ENCODE results near the gene DOK4.
"Not testable (repeated sequence)": the region's sequence is repeated elsewhere in the genome, so short reads cannot be mapped to it uniquely, and the experiment has no call there.

Gene DOK4

DNA sequence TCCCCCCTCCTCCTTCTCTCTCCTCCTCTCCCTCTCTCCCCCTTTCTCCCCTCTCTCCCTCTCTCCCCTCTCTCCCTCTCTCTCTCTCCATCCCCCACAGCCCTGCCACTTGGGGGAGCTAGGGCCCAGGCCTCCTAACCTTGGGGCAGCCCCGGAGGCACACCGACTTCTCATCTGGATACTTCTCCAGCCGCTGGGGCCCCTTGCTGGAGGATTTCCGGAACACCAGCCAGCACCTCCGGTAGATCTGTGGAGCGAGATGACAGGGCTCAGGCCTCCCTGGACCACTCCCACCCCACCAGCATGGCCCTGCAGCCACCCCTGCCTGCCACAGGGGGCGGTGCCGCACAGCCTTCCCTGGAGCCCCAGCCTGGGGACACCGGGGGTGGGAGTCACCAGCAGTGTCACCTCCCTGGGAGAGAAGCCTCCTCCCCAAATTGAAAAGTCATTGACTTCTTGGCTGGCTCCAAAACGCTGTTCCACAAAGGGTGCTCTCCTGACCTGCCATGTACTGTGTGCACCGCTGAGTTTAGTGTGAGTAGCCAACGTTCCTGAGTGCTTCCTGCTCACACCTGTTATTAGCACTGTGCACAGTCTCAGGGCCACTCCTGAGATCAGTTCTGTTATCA, 10.5 kb downstream of the DOK4 start:
- no peak for DNase-seq

DNA sequence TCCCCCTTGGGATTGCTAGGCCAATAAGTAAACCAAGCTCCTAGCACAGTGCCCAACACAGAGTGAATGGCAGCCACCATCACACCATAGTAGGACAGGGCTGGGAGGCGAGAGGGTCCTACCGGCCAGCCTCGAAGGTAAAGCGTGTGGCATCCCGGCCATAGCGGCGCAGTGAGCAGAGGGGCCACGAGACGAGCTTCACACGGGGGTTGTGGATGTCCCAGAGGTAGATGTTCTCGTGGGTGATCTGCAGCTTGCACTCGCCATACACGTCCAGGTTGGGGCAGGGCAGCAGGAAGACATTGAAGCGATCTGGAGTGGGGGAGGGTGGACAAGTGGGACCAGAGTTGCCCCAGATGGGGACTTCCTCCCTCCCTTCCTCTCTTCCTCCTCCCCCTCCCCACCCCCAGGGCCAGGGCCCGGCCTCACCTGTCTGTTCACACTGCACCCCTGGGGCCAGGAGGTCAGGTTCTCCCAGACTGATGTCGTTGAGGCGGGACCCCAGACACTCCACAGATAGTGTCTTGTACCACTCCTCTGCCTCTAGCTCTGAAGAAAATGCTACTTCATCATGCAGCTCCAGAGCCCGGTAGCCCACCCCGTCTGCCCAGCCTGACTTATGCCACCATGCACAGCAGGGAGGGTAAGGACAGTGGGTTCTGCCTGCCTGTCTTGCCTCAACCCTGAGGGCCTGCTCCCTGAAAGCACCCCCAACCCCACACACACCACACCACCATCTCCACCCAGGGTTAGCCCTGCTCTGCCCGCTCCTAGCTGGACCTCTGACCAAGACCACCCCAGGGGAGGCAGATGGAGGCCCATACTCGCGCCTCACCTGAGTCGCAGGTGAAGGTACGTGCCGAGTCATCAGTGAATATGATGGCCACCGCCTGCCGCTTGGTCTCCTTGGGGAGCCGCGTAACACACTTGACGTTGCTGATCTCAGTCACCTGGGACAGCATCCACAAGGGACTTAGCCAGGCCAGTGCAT, 11.3 kb downstream of the DOK4 start:
- DNase-seq, result no peak

DNA sequence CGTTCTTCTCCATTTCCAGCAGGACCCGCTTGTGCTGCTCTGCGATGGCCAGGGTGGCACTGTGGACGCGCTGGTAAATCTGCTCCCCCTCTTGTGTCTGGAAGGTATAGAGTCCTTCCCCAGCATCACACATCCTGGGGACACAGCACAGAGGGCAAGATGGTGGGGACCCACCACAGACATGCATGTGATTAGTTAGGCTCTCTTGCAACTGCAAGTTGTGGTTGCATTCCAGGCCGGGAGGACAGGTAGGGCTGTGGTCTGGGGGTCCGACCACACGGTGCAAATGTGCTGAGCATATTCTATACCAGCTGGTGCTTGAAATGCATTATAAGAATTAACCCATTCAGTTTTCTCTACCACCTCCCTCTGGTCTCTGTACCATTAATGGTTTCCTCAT, 12.4 kb downstream of the DOK4 start:
- no peak for DNase-seq

DNA sequence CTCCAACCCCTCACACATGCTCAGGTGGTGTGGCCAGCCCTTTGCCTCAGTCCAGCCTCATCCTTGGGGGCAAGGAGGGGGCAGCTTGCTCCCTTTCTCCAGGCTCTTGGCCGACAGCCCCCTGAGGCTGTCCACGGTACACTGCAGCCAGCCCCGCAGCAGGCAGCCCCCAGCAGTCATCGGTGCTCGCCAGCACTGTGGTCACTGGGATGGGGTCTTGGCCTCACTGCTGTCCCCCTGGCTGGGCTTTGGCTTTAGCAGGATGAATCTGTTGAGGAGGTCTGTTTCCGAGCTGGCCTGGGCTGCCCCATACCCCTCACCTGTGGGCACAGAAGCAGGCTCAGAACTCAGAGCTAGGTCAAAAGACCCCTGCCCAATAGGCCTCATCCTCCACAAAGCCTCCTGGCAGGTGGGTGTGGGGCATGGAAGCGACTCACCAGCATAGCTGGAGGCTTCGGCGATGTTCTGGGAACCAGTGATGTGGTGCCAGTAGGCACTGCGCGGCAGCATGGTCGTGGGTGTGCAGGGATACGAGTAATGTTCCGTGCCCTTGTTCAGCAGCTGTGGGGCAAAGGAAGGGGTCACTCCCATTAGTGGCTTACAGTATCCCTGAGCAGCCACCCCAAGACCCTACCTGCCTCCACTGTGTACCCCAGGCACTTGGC, 13.0 kb downstream of the DOK4 start:
- no peak for DNase-seq

DNA sequence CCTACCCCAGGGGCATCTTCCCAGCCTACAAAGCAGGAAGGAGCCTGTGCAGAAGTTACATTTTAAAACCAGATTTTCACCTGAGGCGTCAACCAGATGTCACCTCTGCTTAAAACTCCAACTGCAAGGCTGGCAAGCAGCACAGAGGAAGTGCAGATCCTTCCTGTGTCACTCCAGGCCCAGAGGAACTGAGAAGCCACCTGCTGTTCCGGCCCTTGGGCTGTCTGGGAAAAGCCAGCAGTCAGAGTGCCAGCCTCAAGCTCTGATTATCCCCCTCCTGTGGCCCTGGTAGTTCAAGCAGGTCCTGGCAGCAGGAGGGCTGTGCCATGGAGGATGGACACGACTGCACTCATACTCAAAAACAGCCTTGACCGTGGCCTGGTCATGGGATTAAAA, 13.6 kb downstream of the DOK4 start:
- DNase-seq, result no peak

DNA sequence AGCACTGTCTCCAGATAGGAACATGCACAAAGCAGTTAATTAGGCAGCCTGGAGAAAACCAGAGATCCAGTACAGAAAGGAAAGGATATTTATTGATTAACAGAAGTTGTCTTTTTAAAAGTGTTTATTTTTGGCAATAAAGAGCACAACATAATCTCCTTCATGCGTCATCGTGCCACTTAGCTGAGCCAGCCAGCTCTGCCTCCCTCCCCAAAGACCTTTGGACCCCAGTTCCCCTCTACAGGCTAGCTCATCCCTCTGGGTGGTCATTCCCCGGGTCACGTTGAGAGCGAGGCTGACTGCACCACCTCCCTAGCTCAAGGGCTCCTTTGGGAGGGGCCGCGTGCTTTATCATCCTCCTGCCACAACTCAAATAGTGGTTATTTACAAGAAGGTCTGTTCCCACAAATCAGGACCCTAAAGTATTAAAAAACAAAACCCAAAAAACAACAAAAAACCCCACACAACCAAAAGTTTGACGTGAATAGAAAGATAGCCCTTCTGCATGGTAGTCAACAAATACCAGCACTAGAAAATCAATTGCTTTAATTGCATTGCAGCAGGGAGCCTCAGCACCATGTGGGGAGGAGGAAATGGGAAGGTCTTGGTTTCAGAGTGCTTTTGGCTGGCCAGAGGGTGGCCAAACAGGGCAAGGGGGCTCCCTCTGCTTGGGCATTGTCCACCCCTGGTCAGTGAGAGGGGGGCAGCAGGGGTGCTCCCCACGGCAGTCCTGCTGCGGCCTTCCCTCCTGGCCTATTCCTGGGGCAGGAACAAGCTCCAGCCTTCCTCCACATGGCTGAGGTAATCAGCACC, 14.2 kb downstream of the DOK4 start:
- DNase-seq, result no peak

DNA sequence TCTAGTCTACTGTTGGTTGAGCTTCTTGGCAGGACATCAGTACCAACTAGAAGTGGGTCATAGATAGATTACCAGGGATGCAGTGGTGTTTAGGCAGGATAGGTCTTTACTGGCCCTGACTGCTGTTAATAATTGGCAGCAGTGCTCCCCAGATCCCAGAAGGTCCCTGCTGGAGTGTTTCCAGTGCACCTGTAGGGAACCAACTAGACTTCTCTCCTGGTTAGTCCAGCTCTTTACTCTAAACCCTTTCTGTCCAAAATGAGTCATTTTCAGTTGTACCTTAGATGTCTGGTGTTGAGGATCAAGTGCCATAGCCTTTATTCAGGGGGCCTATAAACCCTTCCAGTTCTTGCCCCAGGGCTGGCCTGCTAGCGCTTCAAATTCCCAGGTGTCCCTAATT, 15.1 kb downstream of the DOK4 start:
- DNase-seq, result no peak

DNA sequence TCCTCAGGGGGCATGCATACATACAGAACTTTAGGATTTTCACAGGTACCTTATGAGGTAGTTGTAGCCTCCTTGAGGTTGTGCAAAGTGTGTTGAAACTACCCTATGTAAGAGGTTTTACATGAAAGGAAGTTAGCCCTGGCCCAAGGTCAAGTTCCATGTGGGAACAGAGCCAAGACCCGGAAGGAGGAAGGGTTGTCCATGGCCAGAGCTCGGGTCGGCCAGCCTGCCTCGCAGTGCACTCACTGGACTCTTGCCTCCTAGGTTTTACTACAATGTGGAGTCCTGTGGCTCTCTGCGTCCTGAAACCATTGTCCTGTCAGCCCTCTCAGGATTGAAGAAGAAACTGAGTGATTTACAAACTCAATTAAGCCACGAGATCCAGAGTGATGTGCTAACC, 15.6 kb downstream of the DOK4 start:
- no peak for DNase-seq

DNA sequence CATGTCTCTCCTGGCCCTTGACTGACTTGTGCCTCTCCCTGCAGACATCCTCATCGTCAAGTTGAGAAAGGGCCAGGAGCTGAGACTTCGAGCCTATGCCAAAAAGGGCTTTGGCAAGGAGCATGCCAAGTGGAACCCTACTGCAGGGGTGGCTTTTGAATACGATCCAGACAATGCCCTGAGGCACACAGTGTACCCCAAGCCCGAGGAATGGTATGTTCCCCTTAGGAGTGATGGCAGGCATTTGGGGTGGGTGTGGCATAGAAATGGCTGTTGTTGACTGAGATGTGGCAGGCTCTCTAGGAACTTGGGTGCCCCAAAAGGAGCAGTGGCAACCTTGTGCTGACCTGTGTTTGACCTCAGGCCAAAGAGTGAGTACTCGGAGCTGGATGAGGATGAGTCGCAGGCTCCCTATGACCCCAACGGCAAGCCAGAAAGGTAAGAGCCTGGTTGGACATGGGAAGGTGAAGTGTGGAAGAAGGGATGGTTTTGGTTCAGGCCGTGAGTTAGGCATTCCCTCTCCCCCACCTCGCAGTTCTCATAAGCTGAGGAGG, 16.3 kb downstream of the DOK4 start:
- DNase-seq, result no peak

DNA sequence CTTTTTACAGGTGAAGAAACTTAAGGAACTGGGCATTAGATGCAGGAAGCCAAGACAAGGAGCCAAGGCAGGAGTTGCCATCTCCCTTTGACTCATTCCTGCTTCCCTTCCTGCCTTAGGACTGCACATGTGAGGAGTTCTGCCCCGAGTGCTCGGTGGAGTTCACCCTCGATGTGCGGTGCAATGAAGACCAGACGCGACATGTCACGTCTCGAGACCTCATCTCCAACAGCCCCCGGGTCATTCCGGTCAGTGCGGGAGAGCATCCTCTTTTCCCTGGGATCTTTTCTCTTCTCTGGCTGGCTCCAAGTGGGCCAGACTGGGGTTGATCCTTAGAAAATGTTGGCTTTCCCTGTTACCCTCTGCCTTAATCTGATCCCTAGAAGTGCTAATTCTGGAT, 17.2 kb downstream of the DOK4 start:
- DNase-seq, result no peak

DNA sequence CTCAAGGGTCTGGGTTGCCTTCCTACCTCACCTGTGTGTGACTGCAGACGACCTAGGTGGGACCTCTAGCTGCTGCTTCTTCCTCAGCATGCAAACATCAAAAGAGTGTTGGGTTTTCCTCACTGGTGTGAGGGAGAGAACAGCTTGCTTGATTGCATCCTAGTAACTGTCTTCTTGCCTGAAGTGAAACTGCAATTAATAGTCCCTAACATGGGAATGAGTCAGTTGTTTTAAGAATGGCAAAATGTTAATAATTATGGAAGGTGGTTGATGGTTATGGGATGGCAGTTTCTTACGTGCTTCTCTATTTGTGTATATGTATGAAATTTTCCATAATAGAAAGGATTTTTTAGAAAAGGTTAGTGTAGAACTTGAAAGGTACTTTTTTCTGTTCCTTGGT, 17.9 kb downstream of the DOK4 start:
- no peak for DNase-seq

DNA sequence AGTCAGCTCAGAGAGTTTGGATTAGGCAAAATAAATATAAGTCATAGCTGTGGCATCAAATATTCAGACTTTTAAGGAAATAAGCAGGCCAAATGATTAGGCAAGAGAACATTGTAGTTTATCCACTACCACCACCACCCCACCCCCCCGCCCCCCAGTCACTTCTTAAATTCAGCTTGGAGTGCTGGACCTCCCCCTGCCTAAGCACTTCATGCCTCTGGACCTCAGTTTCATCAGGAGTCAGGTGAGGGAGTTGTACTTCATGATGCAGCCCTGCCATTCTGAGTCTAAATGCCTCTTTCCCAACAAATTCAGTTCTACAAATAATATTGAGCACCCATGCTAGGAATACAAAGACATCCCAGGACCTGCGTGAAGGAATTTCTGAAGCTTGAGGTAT, 21.8 kb downstream of the DOK4 start:
- no peak for DNase-seq

DNA sequence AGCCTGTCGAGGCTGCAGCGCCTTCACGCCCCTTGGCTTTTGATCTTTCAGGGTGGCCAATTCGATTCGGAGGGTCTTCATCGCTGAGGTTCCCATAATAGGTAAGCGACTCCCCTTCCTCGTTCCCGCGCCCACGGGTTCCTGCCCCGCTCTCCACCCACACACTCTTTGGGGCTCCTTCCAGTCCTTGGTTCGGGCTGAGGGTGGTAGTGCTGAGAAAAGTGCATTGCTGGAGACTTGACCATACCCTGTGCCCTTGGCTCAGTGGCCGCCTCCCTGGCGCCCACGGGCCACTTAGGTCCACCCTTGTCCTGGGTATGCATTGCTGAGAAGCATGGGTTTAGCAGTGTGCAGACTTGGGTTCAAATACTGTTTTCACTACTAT, 23.3 kb downstream of the DOK4 start:
- DNase-seq, result no peak

DNA sequence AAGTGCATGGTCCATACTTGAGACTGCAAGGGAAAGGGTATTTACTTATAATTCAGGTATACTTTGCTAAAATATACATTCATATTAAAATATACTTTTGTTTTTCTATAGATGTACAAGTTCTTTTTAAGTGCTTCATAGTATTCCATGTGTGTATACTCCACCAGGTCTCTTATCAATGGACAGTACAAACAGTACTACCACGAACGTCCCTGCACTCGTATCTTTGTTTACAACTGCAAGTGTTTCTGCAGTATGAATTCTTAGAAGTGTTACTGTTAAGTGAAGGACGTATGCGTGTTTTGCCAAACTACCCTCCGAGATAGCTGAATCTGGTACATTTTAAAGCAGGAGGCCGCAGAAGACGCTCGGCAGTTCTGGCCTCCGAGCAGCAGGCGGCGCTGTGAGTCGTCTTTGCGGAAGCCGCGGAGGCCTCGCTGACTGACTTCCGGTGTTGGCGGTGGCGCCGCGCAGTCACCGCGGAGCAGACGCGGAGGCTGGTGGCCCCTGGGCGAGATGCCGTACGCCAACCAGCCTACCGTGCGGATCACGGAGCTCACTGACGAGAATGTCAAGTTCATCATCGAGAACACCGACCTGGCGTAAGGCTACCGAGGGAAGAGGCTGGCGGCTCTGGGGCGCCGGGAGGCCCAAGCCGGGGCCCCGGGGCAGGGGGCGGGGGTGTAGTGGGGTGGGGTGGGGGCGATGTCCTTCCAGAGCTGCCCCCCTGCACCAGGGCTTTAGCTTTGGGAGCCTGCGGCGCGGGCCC, 23.9 kb downstream of the DOK4 start, which contains the start of gene POLR2C:
Gene POLR2C (plus strand): TSS at position 471 of the 769 bp plus-strand sequence. CDS start 46 bp downstream, at position 517.
- DNase-seq, result peak; percentile 66

DNA sequence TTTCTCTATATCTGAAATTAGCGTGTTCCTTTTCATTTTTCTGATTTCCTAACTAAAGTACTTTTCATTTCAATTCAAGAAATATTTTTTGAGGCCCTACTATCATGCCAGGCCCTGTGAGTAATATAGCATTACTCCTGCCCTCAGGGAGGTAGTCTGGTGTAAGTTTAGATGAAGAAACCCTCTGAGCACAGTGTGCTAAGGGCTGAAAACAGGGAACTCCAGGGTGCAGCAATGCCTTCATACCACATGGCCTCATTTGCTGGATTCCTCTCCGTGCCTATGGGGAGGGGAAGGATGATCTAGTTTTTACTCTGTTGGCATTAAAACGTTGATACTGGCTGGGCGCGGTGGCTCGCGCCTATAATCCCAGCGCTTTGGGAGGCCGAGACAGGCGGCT, 34.3 kb downstream of the DOK4 start:
- DNase-seq, result no peak

DNA sequence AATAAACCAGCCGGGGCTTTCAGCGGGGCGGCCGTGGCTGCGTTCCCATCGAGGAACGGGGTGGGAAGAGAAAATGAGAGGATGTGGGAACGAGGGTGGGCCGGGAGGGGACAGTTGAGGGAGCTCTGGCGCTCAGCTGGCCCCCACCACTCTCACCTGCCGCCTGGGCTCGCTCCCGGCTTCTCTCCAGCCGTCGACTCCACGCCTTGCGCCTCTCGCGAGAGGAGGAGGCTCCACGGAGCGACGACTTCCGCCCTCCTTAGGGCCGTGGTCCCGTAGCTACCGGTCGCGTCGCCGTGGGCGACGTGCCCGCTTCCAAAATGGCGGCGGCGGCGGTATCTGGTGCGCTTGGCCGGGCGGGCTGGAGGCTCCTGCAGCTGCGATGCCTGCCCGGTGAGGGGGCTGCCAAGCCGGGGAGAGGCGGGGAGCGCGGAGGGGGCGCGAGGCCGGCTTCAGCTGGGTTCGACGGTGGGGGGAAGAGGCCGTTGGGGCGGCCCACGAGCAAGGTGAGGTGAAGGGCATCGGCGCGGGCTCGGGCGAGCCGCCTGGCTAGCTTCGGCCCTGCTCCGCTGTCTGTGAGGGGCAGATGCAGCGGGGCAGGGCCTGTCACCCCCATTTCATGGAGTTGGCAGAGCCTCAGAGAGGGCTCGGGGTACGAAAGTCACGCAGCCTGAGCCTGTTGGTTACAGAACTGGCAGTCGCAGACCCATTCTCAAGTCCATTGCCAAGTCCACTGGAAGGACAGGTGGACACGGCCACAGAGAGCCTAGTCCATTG, 38.9 kb downstream of the DOK4 start, which contains the start of the genes CIAPIN1 and COQ9:
Gene CIAPIN1 (minus strand): TSS at position 200 of the 777 bp plus-strand sequence. CDS start 6,457 bp downstream, outside the sequence.
Gene COQ9 (plus strand): TSS at position 294 of the 777 bp plus-strand sequence. CDS start 27 bp downstream, at position 321.
- DNase-seq, result peak; percentile 94

DNA sequence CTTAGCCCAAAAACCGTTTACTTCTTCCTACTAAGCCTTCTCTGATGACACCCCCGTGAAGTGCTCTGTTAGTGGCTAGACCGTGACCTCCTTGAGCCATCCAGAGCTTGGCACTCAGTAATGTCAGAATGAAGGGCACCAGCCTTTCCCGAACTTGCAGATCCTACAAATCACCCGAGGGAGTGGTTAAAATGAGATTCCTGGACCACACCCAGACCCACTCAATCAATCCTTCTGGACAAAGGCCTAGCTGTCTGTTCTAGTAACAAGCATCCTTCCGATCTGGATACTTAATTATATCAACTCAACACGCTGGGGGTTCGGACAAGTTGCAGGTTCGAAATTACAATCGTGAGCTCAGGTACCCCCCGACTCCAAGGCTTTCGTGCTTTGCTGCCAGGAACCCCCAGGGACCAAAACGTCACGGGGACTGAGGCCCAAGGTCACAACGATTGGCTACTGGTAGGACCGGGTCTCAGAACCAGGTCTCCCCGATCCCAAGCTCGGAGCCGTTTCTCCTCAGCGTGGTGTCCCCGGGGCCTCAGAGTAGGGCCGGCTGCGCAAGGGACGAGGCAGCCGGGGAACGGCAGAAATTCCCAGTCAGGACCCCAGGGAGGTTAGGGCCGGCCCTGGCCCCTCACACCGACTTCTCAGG, 39.6 kb downstream of the DOK4 start:
- DNase-seq, result no peak

DNA sequence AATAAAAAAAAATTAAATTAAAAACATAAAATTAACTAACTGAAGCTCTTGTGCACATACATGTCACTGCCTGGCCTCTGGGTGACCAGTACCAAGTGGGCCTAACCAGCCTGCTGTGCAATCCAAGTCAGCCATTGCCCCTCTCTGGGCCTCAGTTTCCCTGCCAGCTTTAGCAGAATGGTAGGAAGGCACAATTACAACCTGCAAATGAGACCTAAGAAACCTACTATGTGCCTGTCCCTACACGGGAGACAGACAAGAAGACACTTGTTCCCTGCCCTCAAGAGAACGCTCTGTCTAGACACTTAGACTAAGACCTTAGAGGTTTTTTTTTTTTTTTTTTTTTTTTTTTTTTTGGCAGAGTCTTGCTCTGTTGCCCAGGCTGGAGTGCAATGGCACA, 40.8 kb downstream of the DOK4 start:
- no peak for DNase-seq

DNA sequence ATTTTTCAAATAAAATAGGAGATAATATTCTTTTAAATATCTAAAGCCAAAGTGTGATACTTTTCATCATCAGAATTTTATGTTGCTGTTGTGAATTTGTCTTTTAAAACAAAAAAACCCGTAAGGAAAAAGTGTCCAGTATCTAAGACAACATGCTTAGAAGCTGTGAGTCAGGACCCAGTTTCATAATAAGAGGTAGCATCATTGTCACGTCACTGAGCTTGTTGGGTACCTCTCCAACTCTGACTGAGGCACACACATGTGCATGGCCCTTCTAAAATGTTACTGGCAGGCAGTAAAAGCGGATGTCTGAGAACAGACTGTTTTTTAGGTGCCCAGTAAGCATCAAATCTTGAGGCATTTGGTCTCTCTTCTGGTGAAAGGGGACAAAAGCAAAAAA, 41.6 kb downstream of the DOK4 start:
- no peak for DNase-seq

DNA sequence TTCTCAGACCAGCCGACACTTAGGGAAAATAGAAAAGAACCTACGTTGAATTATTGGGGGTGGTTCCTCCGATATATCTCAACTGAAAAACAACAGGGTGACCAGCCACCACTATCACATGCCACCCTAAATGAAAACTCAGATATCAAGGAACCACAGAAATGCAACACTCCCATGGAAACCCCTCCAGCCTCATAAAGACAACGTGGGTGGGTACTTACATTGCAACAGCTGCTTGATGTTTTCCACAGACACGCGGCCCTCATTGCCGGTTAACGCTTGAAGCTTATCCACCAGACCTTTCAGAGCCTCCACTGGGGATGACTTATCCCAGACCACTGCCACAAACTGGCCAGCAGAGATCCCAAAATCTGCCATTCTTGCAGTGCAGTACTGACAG, 45.7 kb downstream of the DOK4 start:
- not testable (repeated sequence) for DNase-seq

Data from NCI-H226 (cell line).